HG03135 (cell line): ENCODE results near the gene CDYL2.
"Not testable (repeated sequence)": the region's sequence is repeated elsewhere in the genome, so short reads cannot be mapped to it uniquely, and the experiment has no call there.

Experiments
- ATAC-seq: cut with Tn5 transposase; IDR thresholded peaks from one replicate; pipeline ENCODE4 v1.9.1; 2021; ENCODE audit warnings: mild to moderate bottlenecking, moderate library complexity; ENCODE audit not compliant: unreplicated experiment

The CDYL2 gene

GRCh38 chr16:80752541-80752940 is 51.9 kb downstream of the CDYL2 start:
- ATAC-seq = no peak

GRCh38 chr16:80751167-80751566 is 53.2 kb downstream of the CDYL2 start:
- no peak for ATAC-seq

GRCh38 chr16:80746231-80746630 is 58.2 kb downstream of the CDYL2 start:
- ATAC-seq = no peak

GRCh38 chr16:80744856-80745255 is 59.5 kb downstream of the CDYL2 start:
- no peak for ATAC-seq

- ATAC-seq = no peak
Observed at GRCh38 chr16:80743772-80744171, 60.6 kb downstream of the CDYL2 start.

GRCh38 chr16:80743273-80743672 is 61.1 kb downstream of the CDYL2 start:
- no peak for ATAC-seq

GRCh38 chr16:80742331-80742730 is 62.1 kb downstream of the CDYL2 start:
- no peak for ATAC-seq

- ATAC-seq = no peak
Observed at GRCh38 chr16:80741724-80742123, 62.7 kb downstream of the CDYL2 start.

GRCh38 chr16:80739523-80739922 is 64.9 kb downstream of the CDYL2 start:
- ATAC-seq = no peak

- no peak for ATAC-seq
Observed at GRCh38 chr16:80738521-80738920, 65.9 kb downstream of the CDYL2 start.

- no peak for ATAC-seq
Observed at GRCh38 chr16:80735846-80736245, 68.6 kb downstream of the CDYL2 start.

GRCh38 chr16:80733407-80733806 is 71.0 kb downstream of the CDYL2 start:
- no peak for ATAC-seq

GRCh38 chr16:80731915-80732314 is 72.5 kb downstream of the CDYL2 start:
- ATAC-seq = no peak

- not testable (repeated sequence) for ATAC-seq
Observed at GRCh38 chr16:80727066-80727763, 77.2 kb downstream of the CDYL2 start.

GRCh38 chr16:80725566-80726162 is 78.7 kb downstream of the CDYL2 start:
- no peak for ATAC-seq

- no peak for ATAC-seq
Observed at GRCh38 chr16:80723981-80724380, 80.4 kb downstream of the CDYL2 start.

- no peak for ATAC-seq
Observed at GRCh38 chr16:80723091-80723490, 81.3 kb downstream of the CDYL2 start.

GRCh38 chr16:80720804-80721371 is 83.5 kb downstream of the CDYL2 start:
- ATAC-seq = no peak

GRCh38 chr16:80719573-80719972 is 84.8 kb downstream of the CDYL2 start:
- no peak for ATAC-seq

GRCh38 chr16:80718480-80719220 is 85.7 kb downstream of the CDYL2 start:
- ATAC-seq = no peak

GRCh38 chr16:80717611-80718010 is 86.8 kb downstream of the CDYL2 start:
- no peak for ATAC-seq
